ENCODE data around the gene SH3RF3.

Gene SH3RF3

DNA sequence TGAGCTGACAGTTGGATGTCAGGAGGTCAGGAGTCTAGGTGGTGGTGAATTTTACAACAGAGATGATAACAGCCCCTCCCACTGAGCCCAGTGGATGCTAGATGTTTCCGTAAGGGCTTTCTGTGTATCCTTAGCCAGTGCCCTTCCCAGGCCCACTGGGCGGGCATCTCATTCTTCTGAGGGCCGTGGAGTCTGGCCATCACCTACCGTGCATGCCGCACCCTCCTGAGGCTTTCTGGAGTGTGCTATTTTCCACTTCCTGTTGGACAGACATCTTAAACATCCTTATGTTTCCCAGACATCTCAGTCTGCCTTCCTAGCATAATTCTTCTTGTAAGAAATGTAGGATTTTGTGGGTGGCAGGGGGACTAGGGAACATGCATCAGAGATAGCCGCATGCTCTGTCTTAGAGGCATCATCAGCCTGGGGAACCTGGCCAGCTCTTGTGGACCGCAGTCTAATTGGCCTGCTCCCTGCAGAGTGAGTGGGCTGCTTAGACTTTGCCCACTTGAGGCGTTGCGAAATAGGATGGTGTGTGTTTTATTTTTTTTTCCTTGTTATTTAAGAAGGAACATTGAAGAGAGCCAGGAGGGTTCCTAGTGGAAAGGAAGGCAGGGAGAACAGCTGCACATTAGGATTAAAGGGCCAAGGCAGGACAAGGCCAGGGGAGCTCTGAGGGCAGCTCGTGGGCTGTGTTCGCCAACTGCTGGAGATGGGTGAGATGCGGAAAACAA is 135.8 kb downstream of the SH3RF3 start:
- DNase-seq (ENCODE audit: low read depth), result no peak

DNA sequence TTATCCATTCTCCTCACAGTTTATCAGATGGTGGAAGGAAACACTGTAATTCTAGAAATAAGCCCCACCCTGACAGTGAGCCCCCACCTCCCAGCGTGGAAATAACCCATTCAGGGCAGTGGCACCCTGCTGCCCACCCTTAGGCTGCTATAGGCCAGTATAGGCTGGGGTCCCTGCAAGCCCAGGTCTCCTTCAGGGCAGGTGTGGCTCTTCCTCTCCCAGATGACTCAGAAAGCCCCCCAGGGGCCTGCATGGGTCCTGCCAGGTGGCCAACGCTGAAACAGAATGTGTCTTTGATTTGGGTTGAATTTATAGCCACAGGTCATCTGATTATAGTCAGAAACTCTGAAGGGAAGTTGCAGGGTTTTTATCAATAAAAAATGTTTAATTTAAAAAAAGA is 136.4 kb downstream of the SH3RF3 start:
- DNase-seq (ENCODE audit: low read depth), result no peak

DNA sequence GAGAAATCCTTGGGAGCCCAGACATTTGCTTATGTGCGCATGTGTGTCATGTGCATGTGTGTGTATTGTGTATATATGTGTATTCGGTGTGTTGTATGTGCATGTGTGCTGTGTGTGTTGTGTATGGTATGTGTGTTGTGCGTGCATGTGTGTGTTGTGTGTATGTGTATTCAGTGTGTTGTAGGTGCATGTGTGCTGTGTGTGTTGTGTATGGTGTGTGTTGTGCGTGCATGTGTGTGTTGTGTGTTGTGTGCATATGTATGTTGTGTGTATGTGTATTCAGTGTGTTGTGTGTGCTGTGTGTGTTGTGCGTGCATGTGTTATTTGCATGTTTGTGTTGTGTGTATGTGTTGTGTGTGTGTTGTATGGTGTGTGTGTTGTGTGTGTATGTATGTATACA is 136.9 kb downstream of the SH3RF3 start:
- no peak for DNase-seq (ENCODE audit: low read depth)

DNA sequence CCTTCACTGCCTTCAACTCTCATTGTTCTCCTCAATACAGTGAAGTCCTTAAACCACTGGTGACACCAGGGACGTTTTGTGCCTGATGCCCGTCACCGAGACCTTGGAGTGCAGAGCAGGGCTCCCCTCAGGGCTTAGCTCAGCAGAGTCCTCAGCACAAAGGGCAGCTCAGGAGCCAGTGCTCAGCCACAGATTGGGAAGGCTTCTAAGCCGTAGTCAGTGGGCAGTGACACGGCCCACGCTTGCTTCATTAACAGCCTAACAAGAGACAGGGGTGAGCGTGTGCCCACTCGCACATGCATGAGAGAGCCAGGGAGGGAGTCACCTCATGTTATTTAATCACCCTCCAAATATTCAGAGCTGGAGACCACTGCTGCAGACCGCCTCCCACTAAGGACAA is 137.5 kb downstream of the SH3RF3 start:
- no peak for DNase-seq (ENCODE audit: low read depth)

DNA sequence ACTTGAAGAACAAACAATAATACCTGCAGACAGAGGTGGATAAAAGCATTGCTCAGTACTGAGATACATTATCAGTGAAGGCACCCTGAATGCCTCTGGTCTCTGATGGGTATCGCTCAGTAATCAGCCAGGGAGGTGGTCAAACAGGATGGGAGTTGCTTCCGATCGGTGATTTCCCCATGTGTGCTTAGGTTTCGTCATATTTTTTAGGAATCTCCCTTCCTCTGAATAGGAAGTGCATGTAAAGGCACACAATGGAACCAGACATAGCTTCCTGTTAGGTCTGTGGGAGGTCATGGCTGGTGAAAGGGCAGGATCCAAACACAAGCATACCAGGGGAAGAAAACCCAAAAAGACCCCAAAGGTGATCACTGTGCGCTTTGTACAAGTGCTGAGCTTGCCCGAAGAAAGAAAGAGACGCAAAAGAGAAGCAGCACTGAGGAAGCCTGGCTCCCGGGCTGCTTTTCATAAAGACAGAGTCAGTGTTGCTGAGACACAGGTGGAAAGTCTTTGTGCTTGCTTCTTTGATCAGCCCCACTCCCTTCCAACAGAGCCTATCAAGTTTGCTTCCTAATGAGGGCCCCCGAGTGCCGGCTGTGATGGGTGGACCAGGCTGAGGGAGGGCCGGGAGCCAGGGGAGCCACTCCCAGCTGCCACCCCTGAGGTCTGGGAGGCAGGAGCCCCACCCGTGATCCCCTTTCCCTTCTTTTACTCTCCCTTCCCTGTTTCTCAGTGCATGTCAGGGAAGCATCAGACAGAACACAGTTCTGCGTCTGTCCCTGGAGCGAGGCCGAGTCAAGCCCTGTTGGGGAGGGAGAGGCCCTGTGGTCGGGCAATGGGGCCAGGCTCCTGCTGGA is 138.2 kb downstream of the SH3RF3 start:
- DNase-seq (ENCODE audit: low read depth), result no peak

DNA sequence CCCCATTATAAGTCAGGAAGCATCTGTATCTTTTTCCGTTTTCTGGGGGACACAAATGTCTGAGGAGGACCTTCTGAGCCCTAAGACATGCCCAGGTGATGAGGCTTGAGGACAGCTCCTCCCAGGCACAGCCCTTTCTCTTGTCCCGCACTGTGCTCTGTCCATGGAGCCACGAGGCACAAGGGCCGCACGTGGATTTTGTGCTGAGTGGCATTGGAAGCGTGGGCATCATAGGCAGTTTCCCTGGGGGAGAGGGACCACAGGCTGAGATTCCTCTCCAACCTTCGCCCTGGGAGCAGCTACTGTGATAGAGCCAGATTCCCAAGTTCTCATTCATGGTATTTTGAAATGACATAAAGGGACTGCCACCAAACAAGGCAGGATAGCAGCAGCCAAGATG is 139.9 kb downstream of the SH3RF3 start:
- no peak for DNase-seq (ENCODE audit: low read depth)

DNA sequence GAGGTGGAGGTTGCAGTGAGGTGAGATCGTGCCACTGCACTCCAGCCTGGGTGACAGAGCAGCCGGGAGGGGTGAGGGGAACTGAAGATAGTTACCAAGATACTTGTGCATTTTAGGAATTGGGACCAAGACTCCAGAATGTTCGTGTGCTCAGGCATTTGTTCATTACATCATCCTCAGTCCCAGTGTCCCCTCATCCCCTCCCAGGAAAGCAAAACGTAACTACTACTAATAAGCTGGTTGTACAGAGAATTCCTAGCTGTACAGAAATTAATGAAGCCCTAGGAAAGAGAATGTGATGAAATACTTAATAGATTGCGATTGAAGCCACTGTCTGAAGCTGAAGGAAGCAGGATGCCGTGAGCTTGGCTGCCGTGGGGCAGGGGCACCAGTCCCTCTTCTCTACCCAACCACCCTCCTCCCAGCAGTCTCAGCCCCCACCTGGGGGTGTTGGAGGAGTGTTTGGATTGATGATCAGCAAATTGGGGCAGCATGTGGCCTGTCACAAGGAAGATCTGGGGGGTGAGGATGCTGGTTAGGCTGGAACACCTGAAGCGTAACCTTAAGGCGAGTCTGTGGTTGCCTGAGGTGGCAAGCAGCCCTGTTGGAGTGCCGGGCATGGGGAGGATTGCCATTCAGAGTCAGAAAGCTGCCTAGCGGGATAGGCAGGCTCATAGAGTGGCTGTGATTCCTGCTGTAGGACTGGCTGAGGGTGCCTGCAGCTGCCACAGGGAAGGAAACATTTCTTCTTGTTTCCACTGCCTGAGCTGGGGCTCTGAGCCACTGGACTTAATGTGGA is 140.9 kb downstream of the SH3RF3 start:
- DNase-seq (ENCODE audit: low read depth), result no peak

DNA sequence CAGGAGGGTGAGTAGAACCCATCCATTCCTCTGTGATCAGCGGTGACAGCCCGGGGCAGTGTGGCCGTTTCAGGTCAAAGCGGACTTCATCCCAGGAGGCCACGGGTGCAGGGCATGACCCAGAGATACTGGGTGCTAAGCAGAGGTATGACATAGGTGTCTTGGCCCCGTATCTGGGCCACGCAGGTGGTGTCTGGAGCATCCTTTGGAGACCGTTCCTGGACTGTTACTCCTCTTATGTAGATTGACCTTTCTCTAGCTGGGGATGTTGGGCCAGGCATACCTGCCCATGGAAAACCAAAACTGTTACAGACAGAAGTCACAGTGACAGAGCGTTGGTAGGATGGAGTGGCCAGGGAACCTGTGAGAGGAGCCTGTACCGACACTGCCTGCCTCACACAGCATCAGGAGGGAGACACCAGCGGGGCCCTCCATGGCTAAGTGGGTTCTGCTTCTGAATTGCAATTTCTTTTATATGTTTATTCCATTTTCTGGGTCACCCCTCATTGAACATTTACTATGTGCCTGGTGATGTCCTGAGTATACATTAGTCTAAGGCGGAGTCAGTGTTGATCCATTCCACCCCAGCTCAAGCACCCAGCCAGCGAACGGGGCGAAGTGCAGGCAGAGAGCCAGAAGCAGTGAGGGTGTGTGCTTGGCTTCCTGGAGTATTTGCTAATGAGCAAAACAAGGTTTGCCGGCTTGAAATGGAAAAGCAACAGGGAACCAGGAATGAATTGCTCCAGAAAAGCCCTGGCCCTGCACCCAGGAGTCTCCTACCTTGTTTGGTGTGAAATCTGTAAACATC is 141.7 kb downstream of the SH3RF3 start:
- DNase-seq (ENCODE audit: low read depth), result no peak

DNA sequence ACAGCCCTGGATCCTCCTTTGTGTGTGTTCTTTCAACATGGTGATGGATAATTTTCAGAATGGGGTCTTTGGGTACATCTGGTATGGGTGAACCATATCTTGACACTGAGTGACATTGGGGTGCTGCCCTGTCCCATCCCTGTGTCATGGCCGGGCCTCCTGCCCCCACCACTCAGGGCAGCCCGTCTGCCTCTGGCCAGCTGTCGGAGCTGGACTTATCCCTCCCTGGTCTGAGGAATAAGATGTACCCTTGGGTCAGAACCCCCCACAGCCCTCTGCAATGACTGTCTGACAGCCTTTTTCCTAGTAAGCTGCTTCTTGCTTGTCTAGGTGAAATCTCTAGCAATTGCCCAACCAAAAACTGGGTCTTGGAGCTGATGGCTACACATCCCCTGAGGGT is 142.9 kb downstream of the SH3RF3 start:
- no peak for DNase-seq (ENCODE audit: low read depth)

DNA sequence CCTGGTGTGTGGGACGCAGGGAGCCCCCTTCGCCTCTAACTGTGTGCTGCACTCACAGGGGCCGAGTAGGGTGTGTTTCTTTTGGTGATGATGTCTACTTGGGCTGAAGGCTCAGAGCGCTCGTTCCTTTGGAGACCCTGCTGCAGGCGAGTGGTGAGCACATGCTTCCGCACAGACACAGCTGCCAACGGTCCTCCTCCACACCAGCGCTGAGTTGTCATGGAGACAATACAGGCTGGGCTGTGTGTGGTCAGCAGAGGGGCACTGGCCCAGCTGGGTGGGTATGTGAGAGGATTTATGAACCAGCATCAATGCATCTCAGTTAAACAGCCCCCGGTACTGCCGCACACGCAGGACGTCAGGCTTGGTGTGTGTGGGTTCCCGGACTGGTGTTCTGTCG is 143.5 kb downstream of the SH3RF3 start:
- no peak for DNase-seq (ENCODE audit: low read depth)

DNA sequence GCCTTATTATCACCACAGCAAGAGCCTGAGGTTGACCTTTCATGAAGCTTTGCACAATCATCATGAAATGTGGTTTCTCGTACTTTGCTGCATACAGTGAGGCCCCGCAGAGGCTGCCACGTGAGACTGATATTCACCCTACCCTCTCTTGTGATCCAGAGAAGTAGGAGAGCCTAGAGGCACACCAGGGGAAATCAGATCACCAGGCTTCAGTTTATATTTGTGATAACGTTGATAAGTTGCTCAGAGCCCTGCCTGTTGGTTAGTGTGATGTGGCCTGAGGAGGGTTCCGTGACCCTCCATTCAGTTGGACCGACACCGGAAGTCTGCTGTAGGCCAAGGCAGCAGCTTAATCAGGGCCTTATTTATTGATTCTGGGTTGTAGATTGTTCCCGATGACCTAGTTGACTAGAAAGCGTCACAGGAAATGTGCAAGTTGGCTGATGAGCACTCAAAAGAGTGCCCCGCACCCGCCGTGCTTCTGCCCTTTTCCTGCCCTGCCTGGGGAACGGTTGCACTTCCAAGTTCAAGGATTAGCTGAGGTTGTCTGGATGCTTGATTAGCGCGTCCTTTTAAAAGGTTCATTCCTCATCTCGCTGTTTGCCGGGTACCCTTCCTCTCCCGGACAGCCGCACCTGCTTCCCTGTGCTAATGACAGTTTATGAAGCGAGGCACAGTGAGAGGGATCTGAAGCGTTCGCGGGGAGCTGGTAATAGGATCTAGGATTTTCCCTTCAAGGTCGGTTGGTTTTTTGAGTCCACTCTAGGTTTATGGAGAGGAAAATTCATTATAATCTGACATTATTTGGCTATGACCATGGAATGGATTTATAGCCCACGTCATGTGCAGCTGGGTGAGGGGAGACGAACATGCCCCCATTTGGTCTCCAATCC is 146.4 kb downstream of the SH3RF3 start:
- DNase-seq (ENCODE audit: low read depth), result no peak

DNA sequence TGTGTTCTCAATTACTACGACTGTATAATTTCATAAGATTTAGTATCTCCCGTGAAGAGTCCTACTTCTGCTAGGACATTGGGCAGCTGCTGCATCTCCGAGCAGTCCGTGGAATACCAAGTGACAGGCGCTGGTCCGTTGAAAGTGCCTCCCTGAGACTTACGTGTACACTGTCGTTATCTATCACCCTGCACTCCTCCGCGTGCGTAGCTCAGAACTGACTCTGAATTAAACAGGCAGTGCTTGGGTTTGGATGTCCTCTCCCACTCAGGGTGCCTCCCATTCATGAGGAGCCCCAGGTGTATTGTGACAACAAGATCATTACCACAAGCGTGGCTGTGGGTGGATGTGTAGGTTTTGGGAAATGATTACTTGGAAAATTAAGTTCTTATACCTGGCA is 148.4 kb downstream of the SH3RF3 start:
- DNase-seq (ENCODE audit: low read depth), result no peak

DNA sequence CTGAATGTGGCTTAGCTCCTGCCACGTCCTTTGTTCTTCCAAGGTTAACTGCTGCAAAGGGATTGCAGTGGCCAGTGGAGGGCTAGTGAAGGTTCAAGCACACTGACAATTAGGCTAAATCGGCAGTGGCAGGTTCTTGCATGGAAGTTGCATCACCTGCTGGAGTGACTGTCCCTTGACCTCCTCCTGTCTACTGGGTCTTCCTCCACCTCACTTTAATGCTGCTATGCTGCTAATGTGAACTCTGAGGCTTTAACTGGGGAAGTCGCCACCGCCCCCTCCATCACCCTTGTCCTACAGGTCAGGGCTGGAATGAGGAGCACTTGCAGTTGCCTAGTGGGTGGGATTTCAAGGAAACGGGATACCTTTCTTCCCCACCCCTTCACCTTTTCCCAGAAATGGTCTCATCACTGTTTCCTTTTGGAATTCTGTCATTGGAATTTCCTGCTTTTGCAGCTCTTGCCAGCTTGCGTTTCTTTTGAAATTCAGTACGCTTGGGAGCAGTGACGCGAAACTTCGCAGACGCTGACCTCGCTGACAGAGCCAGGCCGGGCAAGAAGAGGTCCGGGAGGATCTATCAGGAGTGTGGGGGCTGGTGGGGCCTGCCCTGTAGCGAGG is 150.3 kb downstream of the SH3RF3 start:
- DNase-seq (ENCODE audit: low read depth), result no peak

DNA sequence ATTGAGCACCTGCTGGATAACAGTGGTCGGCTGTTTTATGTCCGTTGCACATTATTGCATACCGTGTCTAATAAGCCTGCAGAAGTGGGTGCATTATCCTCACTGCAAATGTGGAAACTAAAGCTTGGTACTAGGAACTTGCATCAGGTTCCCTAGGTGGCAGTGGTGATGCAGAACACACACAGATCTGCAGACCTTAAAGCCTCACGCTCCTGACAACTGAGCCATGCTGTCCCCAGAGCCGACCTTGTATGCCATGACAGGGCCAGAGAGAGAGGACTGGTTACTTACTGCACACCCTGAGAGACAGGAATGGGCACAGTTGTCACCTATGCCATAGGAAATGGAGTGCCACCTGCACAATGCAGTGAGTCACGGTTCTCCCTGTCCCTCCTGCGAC is 151.8 kb downstream of the SH3RF3 start:
- DNase-seq (ENCODE audit: low read depth), result no peak

DNA sequence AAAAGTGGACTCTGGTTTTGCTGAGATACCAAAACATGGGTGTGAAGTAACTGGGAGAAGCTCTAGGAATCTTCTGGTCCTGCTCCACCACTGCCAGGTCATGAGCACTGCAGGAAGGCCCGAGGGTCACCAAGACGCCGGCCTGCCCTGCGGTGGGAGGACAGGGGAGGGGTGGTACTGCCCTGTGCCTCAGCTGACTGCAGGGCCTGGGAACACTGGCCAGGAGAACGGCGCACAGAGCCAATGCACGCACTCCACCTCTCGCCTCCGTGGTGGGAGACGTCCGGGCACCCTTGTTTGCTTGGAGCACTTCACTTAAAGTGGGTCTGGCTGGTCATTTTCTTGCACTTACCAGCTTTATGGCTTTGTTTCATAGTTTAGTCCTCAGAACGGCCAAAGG is 153.4 kb downstream of the SH3RF3 start:
- DNase-seq (ENCODE audit: low read depth), result no peak

DNA sequence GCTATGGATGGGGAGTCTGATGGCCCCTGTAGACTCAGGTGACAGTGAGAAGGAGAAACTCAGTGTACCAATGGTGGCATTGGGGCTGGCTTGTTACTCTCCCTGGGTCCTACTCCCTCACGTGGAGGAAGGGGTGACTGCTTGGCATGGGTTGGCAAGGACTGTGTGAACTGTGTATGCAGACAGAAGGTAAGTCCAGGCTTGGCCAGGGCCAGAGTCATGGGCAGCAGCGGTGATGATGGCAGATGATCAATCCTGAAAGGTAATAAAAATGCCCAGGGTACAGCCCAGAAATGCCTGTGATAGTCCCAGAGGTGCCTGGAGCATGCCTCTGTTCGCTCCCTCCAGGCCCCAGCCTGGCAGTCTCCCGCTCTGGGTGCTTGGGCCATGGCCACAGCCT is 153.9 kb downstream of the SH3RF3 start:
- no peak for DNase-seq (ENCODE audit: low read depth)

DNA sequence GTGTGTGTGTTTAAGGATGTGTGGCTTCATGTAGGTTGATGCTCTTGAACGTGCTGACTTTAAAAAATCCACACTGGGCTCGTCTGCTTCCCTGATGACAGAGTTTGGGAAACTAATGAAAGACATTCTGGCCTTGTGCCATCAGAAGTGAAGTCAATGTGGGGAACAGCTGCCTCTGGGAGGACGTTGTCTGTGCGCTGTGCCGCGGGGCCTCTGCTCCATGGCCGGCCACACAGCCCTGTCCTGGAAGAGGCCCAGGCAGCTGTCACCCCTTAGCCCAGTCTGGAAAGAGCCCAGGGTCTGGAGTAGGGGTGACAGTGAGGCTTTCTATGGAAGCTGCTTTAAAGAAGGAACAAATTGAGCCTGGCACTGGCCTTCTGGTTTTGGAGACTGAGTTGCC is 155.8 kb downstream of the SH3RF3 start:
- no peak for DNase-seq (ENCODE audit: low read depth)

DNA sequence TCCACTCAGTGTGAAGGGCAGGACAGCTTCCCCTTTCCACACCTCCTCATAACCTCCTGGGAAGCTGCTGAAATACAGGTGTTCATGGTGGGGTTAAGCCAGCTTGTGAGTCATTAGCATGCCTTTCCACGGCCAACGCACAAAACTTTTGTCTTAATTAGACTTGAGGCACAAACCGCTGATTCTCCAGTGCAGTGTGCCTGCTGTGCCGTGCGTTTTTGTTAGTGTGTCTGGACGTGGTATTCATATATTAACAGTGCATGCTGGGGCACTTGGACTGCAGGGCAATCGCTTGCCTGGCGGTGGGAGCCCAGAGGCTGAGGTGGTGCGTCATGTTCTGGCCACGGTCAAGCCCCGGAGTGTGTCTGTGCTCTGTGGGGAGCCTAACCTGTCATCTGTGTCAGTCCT is 156.2 kb downstream of the SH3RF3 start:
- DNase-seq (ENCODE audit: low read depth), result no peak

DNA sequence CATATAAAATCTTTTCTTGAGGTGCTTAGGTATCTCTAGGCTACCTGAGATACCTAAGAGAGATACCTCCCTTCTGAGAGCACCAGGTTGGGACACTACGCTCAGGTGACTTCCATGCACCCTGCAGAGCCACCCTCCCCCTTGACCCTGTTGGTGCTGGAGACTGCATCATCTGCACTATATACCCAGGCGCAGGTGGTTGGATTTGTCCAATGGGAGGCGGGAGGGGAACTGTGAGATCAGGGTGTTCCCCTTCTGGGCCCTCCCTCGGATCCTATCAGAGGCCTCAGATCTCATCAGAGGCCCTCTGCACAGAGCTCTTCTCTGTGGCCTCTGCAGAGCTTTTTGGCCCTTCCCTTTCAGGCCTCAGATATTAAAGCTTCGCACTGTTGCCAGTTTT is 158.4 kb downstream of the SH3RF3 start:
- DNase-seq (ENCODE audit: low read depth), result no peak

DNA sequence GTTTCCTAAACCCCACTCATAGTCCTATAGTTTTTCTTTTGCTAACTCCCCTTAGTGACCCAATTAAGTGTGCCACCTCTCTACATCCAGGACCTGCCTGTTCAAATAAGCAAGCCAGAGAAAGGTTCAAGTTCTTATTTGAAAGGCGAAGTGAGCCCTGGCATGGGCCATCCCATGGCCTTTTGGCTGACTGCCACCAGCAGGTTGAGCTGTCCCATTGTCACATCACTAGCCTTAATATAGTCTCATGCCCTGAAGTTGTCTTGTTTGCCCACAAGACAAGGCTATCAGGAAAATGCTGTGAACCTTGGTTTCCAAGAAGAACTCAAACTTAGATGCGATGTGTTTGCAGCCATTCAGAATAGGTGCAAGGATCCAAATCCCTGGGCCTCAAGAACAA is 158.8 kb downstream of the SH3RF3 start:
- no peak for DNase-seq (ENCODE audit: low read depth)

All from activated T-cell treated with anti-CD3 and anti-CD28 coated beads for 1 hour (primary cell).